HEK293 (cell line): ENCODE results near the gene IL15.

Experiments used
- BCL11A ChIP-seq: fragments of 450-650 bp; formaldehyde crosslinking; IDR thresholded peaks from 2 replicates; pipeline ENCODE4 v1.5.1; 2016; ENCODE audit warnings: low read depth, missing biosample characterization, missing genetic modification characterization
- EGR2 ChIP-seq: fragments of 450-650 bp; formaldehyde crosslinking; IDR thresholded peaks from 2 replicates; pipeline ENCODE4 v1.5.1; 2016; ENCODE audit warnings: low read depth, missing biosample characterization, missing genetic modification characterization
- GFI1B ChIP-seq: fragments of 450-650 bp; formaldehyde crosslinking; IDR thresholded peaks from 2 replicates; pipeline ENCODE4 v1.5.1; 2016; ENCODE audit warnings: missing biosample characterization, missing genetic modification characterization
- GLI2 ChIP-seq: fragments of 450-650 bp; formaldehyde crosslinking; IDR thresholded peaks from 2 replicates; pipeline ENCODE4; 2017; ENCODE audit warnings: missing biosample characterization, missing genetic modification characterization, low read depth, borderline replicate concordance
- GLI4 ChIP-seq: fragments of 450-650 bp; formaldehyde crosslinking; IDR thresholded peaks from 2 replicates; pipeline ENCODE4 v1.5.1; 2016; ENCODE audit warnings: missing biosample characterization, missing genetic modification characterization
- GLIS2 ChIP-seq: fragments of 450-650 bp; formaldehyde crosslinking; IDR thresholded peaks from 2 replicates; pipeline ENCODE4 v1.5.1; 2016; ENCODE audit warnings: missing biosample characterization, missing genetic modification characterization
- KLF8 ChIP-seq: fragments of 450-650 bp; formaldehyde crosslinking; IDR thresholded peaks from 2 replicates; pipeline ENCODE4 v1.5.1; 2016; ENCODE audit warnings: missing biosample characterization, missing genetic modification characterization
- SALL2 ChIP-seq: fragments of 450-650 bp; formaldehyde crosslinking; IDR thresholded peaks from 2 replicates; pipeline ENCODE4 v1.5.0; 2017; ENCODE audit warnings: missing biosample characterization, mild to moderate bottlenecking, missing genetic modification characterization, borderline replicate concordance
- SCRT2 ChIP-seq: fragments of 450-650 bp; formaldehyde crosslinking; IDR thresholded peaks from 2 replicates; pipeline ENCODE4 v1.5.1; 2016; ENCODE audit warnings: missing biosample characterization, missing genetic modification characterization
- TCF7L2 ChIP-seq: IDR thresholded peaks from 2 replicates; pipeline ENCODE4 v1.6.1; 2011; ENCODE audit warnings: low read depth, mild to moderate bottlenecking, inconsistent platforms, low read length, moderate library complexity, borderline replicate concordance
- ZBTB8A ChIP-seq: fragments of 450-650 bp; formaldehyde crosslinking; IDR thresholded peaks from 2 replicates; pipeline ENCODE4 v1.5.1; 2016; ENCODE audit warnings: missing biosample characterization, missing genetic modification characterization
- ZFHX2 ChIP-seq: fragments of 450-650 bp; formaldehyde crosslinking; conservative IDR thresholded peaks from 2 replicates; pipeline ENCODE4 v1.5.1; 2016; ENCODE audit warnings: missing biosample characterization, missing genetic modification characterization
- ZNF184 ChIP-seq: fragments of 450-650 bp; IDR thresholded peaks from 2 replicates; pipeline ENCODE4 v1.5.1; 2018; ENCODE audit warnings: missing biosample characterization, mild to moderate bottlenecking, missing genetic modification characterization
- ZNF211 ChIP-seq: fragments of 450-650 bp; formaldehyde crosslinking; IDR thresholded peaks from 2 replicates; pipeline ENCODE4 v1.5.1; 2016; ENCODE audit warnings: low read depth, missing biosample characterization, missing genetic modification characterization
- ZNF24 ChIP-seq: fragments of 450-650 bp; formaldehyde crosslinking; IDR thresholded peaks from 2 replicates; pipeline ENCODE4 v1.5.1; 2016; ENCODE audit warnings: missing biosample characterization, missing genetic modification characterization
- ZNF302 ChIP-seq: fragments of 450-650 bp; formaldehyde crosslinking; IDR thresholded peaks from 2 replicates; pipeline ENCODE4 v1.5.1; 2016; ENCODE audit warnings: missing biosample characterization, missing genetic modification characterization, low read depth
- ZNF354C ChIP-seq: fragments of 450-650 bp; formaldehyde crosslinking; IDR thresholded peaks from 2 replicates; pipeline ENCODE4 v1.5.1; 2016; ENCODE audit warnings: missing biosample characterization, missing genetic modification characterization, low read depth, borderline replicate concordance
- ZNF391 ChIP-seq: fragments of 450-650 bp; formaldehyde crosslinking; IDR thresholded peaks from 2 replicates; pipeline ENCODE4 v1.5.1; 2016; ENCODE audit warnings: low read depth, missing biosample characterization, missing genetic modification characterization, borderline replicate concordance
- ZNF555 ChIP-seq: fragments of 450-650 bp; formaldehyde crosslinking; conservative IDR thresholded peaks from 2 replicates; pipeline ENCODE4 v1.5.1; 2017; ENCODE audit warnings: missing biosample characterization, mild to moderate bottlenecking, missing genetic modification characterization, inconsistent platforms
- ZNF658 ChIP-seq: fragments of 450-650 bp; formaldehyde crosslinking; IDR thresholded peaks from 2 replicates; pipeline ENCODE4; 2016; ENCODE audit warnings: missing biosample characterization, missing genetic modification characterization
- ZNF664 ChIP-seq: fragments of 450-650 bp; formaldehyde crosslinking; IDR thresholded peaks from 2 replicates; pipeline ENCODE4 v1.5.1; 2016; ENCODE audit warnings: missing biosample characterization, missing genetic modification characterization
- ZNF768 ChIP-seq: fragments of 450-650 bp; formaldehyde crosslinking; IDR thresholded peaks from 2 replicates; pipeline ENCODE4 v1.5.1; 2018; ENCODE audit warnings: missing biosample characterization, mild to moderate bottlenecking, missing genetic modification characterization
- ZNF777 ChIP-seq: fragments of 450-650 bp; formaldehyde crosslinking; IDR thresholded peaks from 2 replicates; pipeline ENCODE4 v1.5.1; 2017; ENCODE audit warnings: missing biosample characterization, missing genetic modification characterization, borderline replicate concordance
- ZNF843 ChIP-seq: fragments of 450-650 bp; formaldehyde crosslinking; IDR thresholded peaks from 2 replicates; pipeline ENCODE4 v1.5.1; 2016; ENCODE audit warnings: missing biosample characterization, missing genetic modification characterization
- ZXDB ChIP-seq: fragments of 450-650 bp; formaldehyde crosslinking; IDR thresholded peaks from 2 replicates; pipeline ENCODE4 v1.5.1; 2016; ENCODE audit warnings: missing biosample characterization, missing genetic modification characterization
- TF ChIP-seq, protein P1 (sequence below): fragments of 450-650 bp; formaldehyde crosslinking; IDR thresholded peaks from 2 replicates; pipeline ENCODE4 v1.5.1; 2016; ENCODE audit warnings: missing biosample characterization, missing genetic modification characterization
- TF ChIP-seq, protein P2 (sequence below): fragments of 450-650 bp; formaldehyde crosslinking; IDR thresholded peaks from 2 replicates; pipeline ENCODE4 v1.5.1; 2016; ENCODE audit warnings: missing biosample characterization, missing genetic modification characterization
- TF ChIP-seq, protein P3 (sequence below): fragments of 450-650 bp; formaldehyde crosslinking; IDR thresholded peaks from 2 replicates; pipeline ENCODE4 v1.5.1; 2016; ENCODE audit warnings: missing biosample characterization, missing genetic modification characterization
- TF ChIP-seq, protein P4 (sequence below): fragments of 450-650 bp; formaldehyde crosslinking; IDR thresholded peaks from 2 replicates; pipeline ENCODE4 v1.5.1; 2016; ENCODE audit warnings: missing biosample characterization, missing genetic modification characterization
- TF ChIP-seq, protein P5 (sequence below): fragments of 450-650 bp; formaldehyde crosslinking; IDR thresholded peaks from 2 replicates; pipeline ENCODE4 v1.5.1; 2017; ENCODE audit warnings: missing biosample characterization, mild to moderate bottlenecking, missing genetic modification characterization, moderate library complexity
- TF ChIP-seq, protein P6 (sequence below): fragments of 450-650 bp; formaldehyde crosslinking; IDR thresholded peaks from 2 replicates; pipeline ENCODE4 v1.5.1; 2016; ENCODE audit warnings: missing biosample characterization, missing genetic modification characterization

IL15 gene

DNA sequence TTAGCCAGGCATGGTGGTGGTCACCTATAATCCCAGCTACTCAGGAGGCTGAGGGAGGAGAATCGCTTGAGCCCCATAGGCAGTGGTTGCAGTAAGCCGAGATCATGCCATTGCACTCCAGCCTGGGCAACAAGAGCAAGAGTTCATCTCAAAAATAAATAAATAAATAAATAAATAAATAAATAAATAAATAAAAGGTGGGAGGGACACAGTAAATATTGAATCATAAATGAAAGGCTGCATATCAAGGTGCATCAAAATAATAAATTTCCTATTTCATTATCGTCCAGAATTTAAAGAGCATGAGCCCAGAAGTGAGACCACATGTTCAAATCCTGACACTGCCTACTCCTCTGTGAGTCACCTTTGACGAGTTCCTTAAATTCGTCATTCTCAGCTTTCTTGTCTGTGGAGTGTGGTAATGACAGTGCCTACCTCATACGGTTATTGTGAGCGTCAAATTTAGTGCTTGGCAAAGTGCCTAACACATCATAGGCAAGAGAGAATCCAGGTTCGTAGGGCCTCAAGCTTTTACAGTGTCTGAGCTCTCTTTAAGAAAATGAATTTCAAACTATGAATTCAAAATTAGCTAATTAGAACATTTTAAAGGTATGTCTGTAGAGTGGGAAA lies 49.9 kb downstream of the IL15 start (continued):
- TF ChIP-seq, protein P1, sequence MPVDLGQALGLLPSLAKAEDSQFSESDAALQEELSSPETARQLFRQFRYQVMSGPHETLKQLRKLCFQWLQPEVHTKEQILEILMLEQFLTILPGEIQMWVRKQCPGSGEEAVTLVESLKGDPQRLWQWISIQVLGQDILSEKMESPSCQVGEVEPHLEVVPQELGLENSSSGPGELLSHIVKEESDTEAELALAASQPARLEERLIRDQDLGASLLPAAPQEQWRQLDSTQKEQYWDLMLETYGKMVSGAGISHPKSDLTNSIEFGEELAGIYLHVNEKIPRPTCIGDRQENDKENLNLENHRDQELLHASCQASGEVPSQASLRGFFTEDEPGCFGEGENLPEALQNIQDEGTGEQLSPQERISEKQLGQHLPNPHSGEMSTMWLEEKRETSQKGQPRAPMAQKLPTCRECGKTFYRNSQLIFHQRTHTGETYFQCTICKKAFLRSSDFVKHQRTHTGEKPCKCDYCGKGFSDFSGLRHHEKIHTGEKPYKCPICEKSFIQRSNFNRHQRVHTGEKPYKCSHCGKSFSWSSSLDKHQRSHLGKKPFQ (tag by site-specific recombination) = no peak
- TF ChIP-seq GLIS2 = no peak
- TF ChIP-seq ZNF354C (tag by site-specific recombination) = peak; percentile 94; the same call in 1 of the 2 replicates
- TF ChIP-seq SCRT2 (tag by site-specific recombination) = no peak
- no peak for TF ChIP-seq ZNF777 (tag by site-specific recombination)
- TF ChIP-seq, protein P2, sequence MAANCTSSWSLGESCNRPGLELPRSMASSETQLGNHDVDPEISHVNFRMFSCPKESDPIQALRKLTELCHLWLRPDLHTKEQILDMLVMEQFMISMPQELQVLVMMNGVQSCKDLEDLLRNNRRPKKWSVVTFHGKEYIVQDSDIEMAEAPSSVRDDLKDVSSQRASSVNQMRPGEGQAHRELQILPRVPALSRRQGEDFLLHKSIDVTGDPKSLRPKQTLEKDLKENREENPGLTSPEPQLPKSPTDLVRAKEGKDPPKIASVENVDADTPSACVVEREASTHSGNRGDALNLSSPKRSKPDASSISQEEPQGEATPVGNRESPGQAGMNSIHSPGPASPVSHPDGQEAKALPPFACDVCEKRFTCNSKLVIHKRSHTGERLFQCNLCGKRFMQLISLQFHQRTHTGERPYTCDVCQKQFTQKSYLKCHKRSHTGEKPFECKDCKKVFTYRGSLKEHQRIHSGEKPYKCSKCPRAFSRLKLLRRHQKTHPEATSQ (tag by site-specific recombination) = no peak
- TF ChIP-seq GFI1B (tag by site-specific recombination) = peak; percentile 61; the same call in 1 of the 2 replicates
- TF ChIP-seq ZNF391 (tag by site-specific recombination) = no peak
- TF ChIP-seq BCL11A = no peak
- peak; percentile 42; the same call in 1 of the 2 replicates for TF ChIP-seq GLI2
- TF ChIP-seq EGR2 (tag by site-specific recombination) = no peak
- TF ChIP-seq ZXDB (tag by site-specific recombination) = peak; percentile 85
- no peak for TF ChIP-seq ZNF768
- no peak for TF ChIP-seq ZNF658 (tag by site-specific recombination)
- peak; percentile 39; the same call in 1 of the 2 replicates for TF ChIP-seq ZNF302 (tag by site-specific recombination)
- TF ChIP-seq ZBTB8A (tag by site-specific recombination) = peak; percentile 88
- no peak for TF ChIP-seq ZFHX2 (tag by site-specific recombination)
- TF ChIP-seq, protein P3, sequence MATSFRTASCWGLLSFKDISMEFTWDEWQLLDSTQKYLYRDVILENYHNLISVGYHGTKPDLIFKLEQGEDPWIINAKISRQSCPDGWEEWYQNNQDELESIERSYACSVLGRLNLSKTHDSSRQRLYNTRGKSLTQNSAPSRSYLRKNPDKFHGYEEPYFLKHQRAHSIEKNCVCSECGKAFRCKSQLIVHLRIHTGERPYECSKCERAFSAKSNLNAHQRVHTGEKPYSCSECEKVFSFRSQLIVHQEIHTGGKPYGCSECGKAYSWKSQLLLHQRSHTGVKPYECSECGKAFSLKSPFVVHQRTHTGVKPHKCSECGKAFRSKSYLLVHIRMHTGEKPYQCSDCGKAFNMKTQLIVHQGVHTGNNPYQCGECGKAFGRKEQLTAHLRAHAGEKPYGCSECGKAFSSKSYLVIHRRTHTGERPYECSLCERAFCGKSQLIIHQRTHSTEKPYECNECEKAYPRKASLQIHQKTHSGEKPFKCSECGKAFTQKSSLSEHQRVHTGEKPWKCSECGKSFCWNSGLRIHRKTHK (tag by site-specific recombination) = no peak
- no peak for TF ChIP-seq SALL2 (tag by site-specific recombination)
- no peak for TF ChIP-seq KLF8 (tag by site-specific recombination)
- no peak for TF ChIP-seq GLI4
- TF ChIP-seq, protein P4, sequence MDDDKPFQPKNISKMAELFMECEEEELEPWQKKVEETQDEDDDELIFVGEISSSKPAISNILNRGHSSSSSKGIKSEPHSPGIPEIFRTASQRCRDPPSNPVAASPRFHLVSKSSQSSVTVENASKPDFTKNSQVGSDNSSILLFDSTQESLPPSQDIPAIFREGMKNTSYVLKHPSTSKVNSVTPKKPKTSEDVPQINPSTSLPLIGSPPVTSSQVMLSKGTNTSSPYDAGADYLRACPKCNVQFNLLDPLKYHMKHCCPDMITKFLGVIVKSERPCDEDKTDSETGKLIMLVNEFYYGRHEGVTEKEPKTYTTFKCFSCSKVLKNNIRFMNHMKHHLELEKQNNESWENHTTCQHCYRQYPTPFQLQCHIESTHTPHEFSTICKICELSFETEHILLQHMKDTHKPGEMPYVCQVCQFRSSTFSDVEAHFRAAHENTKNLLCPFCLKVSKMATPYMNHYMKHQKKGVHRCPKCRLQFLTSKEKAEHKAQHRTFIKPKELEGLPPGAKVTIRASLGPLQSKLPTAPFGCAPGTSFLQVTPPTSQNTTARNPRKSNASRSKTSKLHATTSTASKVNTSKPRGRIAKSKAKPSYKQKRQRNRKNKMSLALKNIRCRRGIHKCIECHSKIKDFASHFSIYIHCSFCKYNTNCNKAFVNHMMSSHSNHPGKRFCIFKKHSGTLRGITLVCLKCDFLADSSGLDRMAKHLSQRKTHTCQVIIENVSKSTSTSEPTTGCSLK (tag by site-specific recombination) = no peak
- TF ChIP-seq ZNF843 (tag by site-specific recombination) = no peak
- TF ChIP-seq, protein P5, sequence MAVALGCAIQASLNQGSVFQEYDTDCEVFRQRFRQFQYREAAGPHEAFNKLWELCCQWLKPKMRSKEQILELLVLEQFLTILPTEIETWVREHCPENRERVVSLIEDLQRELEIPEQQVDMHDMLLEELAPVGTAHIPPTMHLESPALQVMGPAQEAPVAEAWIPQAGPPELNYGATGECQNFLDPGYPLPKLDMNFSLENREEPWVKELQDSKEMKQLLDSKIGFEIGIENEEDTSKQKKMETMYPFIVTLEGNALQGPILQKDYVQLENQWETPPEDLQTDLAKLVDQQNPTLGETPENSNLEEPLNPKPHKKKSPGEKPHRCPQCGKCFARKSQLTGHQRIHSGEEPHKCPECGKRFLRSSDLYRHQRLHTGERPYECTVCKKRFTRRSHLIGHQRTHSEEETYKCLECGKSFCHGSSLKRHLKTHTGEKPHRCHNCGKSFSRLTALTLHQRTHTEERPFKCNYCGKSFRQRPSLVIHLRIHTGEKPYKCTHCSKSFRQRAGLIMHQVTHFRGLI (tag by site-specific recombination) = no peak
- peak; percentile 97 for TF ChIP-seq ZNF555
- no peak for TF ChIP-seq ZNF211 (tag by site-specific recombination)
- TF ChIP-seq ZNF184 (tag by site-specific recombination) = peak; percentile 70; the same call in 1 of the 2 replicates
- TF ChIP-seq ZNF664 (tag by site-specific recombination) = peak; percentile 89
- TF ChIP-seq, protein P6, sequence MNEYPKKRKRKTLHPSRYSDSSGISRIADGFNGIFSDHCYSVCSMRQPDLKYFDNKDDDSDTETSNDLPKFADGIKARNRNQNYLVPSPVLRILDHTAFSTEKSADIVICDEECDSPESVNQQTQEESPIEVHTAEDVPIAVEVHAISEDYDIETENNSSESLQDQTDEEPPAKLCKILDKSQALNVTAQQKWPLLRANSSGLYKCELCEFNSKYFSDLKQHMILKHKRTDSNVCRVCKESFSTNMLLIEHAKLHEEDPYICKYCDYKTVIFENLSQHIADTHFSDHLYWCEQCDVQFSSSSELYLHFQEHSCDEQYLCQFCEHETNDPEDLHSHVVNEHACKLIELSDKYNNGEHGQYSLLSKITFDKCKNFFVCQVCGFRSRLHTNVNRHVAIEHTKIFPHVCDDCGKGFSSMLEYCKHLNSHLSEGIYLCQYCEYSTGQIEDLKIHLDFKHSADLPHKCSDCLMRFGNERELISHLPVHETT (tag by site-specific recombination) = peak; percentile 78; the same call in 1 of the 2 replicates
- TF ChIP-seq ZNF24 (tag by site-specific recombination) = peak; percentile 58; the same call in 1 of the 2 replicates
- TF ChIP-seq TCF7L2 = no peak
